Hepatocyte (in vitro differentiated cells): ENCODE data around the gene COX8C.

Experiments
- CTCF ChIP-seq: fragments of 200-600 bp; sonication (generic); IDR thresholded peaks from 2 replicates; pipeline ENCODE4 v1.5.1; 2016; ENCODE audit warnings: antibody characterized with exemption, mild to moderate bottlenecking; ENCODE audit not compliant: poor library complexity
- EZH2 ChIP-seq: fragments of 200-600 bp; sonication (generic); IDR thresholded peaks from 2 replicates; pipeline ENCODE4 v1.6.1; 2016; ENCODE audit warnings: antibody characterized with exemption, mild to moderate bottlenecking, borderline replicate concordance

GRCh38 chr14:93303659-93304058, 43.3 kb upstream of the COX8C start:
- TF ChIP-seq EZH2 (no peak), CTCF (no peak)
